GM23338 (cell line): ENCODE results near the gene ANGPTL2. TPM values are rescaled to one million over a fixed set of nuclear protein-coding genes. Genes with fewer than 3 reads are reported as not detected.

Experiments
- ATAC-seq: fragments of 200-7000 bp; cut with Tn5 transposase; 3 replicates; pipeline ENCODE4 v1.9.1; 2020
- DNase-seq: peaks from one replicate; pipeline ENCODE4 v3.0.0-alpha.2; 2015; ENCODE audit warnings: low spot score
- H2AFZ ChIP-seq: fragments of 200-600 bp; sonication (generic); 2 replicates; pipeline ENCODE4 v1.8.0; 2016; ENCODE audit warnings: antibody characterized with exemption, mild to moderate bottlenecking, moderate library complexity
- H3F3A ChIP-seq: fragments of 200-600 bp; sonication (generic); replicated peaks from 2 replicates; pipeline ENCODE4 v1.8.0; 2017; ENCODE audit warnings: antibody characterized with exemption, mixed run types, low read depth
- H3K27ac ChIP-seq: fragments of 200-600 bp; sonication (generic); 2 replicates; pipeline ENCODE4 v1.6.1; 2016; ENCODE audit warnings: low read depth
- H3K27me3 ChIP-seq: fragments of 200-600 bp; sonication (generic); 2 replicates; pipeline ENCODE4 v1.8.0; 2016; ENCODE audit warnings: mild to moderate bottlenecking, mixed run types, moderate library complexity; ENCODE audit not compliant: insufficient read depth
- H3K36me3 ChIP-seq: fragments of 200-600 bp; sonication (generic); 2 replicates; pipeline ENCODE4 v1.8.0; 2016; ENCODE audit warnings: mild to moderate bottlenecking; ENCODE audit not compliant: insufficient read depth
- H3K4me1 ChIP-seq: fragments of 200-600 bp; sonication (generic); 2 replicates; pipeline ENCODE4 v1.8.0; 2016; ENCODE audit warnings: mild to moderate bottlenecking, moderate library complexity; ENCODE audit not compliant: insufficient read depth
- H3K4me2 ChIP-seq: fragments of 200-600 bp; sonication (generic); 2 replicates; pipeline ENCODE4 v1.7.1; 2017; ENCODE audit warnings: mixed run types
- H3K4me3 ChIP-seq: fragments of 200-600 bp; sonication (generic); 2 replicates; pipeline ENCODE4 v1.6.1; 2016; ENCODE audit warnings: mixed run types
- H3K79me2 ChIP-seq: fragments of 200-600 bp; sonication (generic); replicated peaks from 2 replicates; pipeline ENCODE4 v1.8.0; 2017; ENCODE audit warnings: mild to moderate bottlenecking; ENCODE audit not compliant: insufficient read depth
- H3K9me2 ChIP-seq: fragments of 200-600 bp; sonication (generic); 2 replicates; pipeline ENCODE4 v1.8.0; 2017; ENCODE audit not compliant: insufficient read depth
- H4K20me1 ChIP-seq: fragments of 200-600 bp; sonication (generic); replicated peaks from 2 replicates; pipeline ENCODE4 v1.8.0; 2017; ENCODE audit warnings: mild to moderate bottlenecking; ENCODE audit not compliant: insufficient read depth
- H3K27ac Mint-ChIP-seq: 2 replicates; pipeline ENCODE4 v1.8.0; 2020; ENCODE audit warnings: inconsistent platforms, mild to moderate bottlenecking, moderate library complexity, mixed read lengths
- H3K27me3 Mint-ChIP-seq: 3 replicates; pipeline ENCODE4 v1.8.0; 2022; ENCODE audit warnings: low read depth, mild to moderate bottlenecking, moderate library complexity, mixed read lengths, inconsistent platforms; ENCODE audit not compliant: insufficient read depth, poor library complexity
- H3K36me3 Mint-ChIP-seq: 3 replicates; pipeline ENCODE4 v1.8.0; 2021; ENCODE audit warnings: low read depth, mild to moderate bottlenecking, inconsistent platforms, moderate library complexity, mixed read lengths
- H3K4me1 Mint-ChIP-seq: 3 replicates; pipeline ENCODE4 v1.8.0; 2020; ENCODE audit warnings: mild to moderate bottlenecking, inconsistent platforms, mixed read lengths
- H3K4me3 Mint-ChIP-seq: 3 replicates; pipeline ENCODE4 v1.8.0; 2021; ENCODE audit warnings: moderate library complexity, mild to moderate bottlenecking, inconsistent platforms, mixed read lengths
- H3K9me3 Mint-ChIP-seq: 3 replicates; pipeline ENCODE4 v1.8.0; 2020; ENCODE audit warnings: moderate library complexity, mild to moderate bottlenecking, inconsistent platforms, mixed read lengths
- CREB1 ChIP-seq: fragments of 250-450 bp; sonication (Bioruptor Pico); IDR thresholded peaks from 2 replicates; pipeline ENCODE4 v1.5.0; 2020; ENCODE audit warnings: low read depth, mild to moderate bottlenecking, moderate library complexity
- EZH2 ChIP-seq: fragments of 200-600 bp; sonication (generic); IDR thresholded peaks from one replicate; pipeline ENCODE4 v1.8.0; 2017; ENCODE audit warnings: antibody characterized with exemption, mild to moderate bottlenecking, low read depth; ENCODE audit not compliant: unreplicated experiment
- EZH2phosphoT487 ChIP-seq: fragments of 200-600 bp; sonication (generic); IDR thresholded peaks from one replicate; pipeline ENCODE4 v1.8.1; 2018; ENCODE audit warnings: antibody characterized with exemption; ENCODE audit not compliant: unreplicated experiment
- JUNB ChIP-seq: IDR thresholded peaks from one replicate; pipeline ENCODE4 v1.6.1; 2016; ENCODE audit warnings: antibody characterized with exemption; ENCODE audit not compliant: unreplicated experiment
- NANOG ChIP-seq: IDR thresholded peaks from 2 replicates; pipeline ENCODE4 v1.6.1; 2016; ENCODE audit warnings: antibody characterized with exemption, borderline replicate concordance
- POLR2AphosphoS5 ChIP-seq: IDR thresholded peaks from 2 replicates; pipeline ENCODE4 v1.6.1; 2016; ENCODE audit warnings: antibody characterized with exemption, low read depth
- STAT1 ChIP-seq: IDR thresholded peaks from one replicate; pipeline ENCODE4 v1.6.1; 2016; ENCODE audit warnings: antibody characterized with exemption; ENCODE audit not compliant: unreplicated experiment
- ZNF114 ChIP-seq: fragments of 250-450 bp; sonication (Bioruptor Pico); IDR thresholded peaks from 2 replicates; pipeline ENCODE4 v1.5.0; 2020; ENCODE audit warnings: mild to moderate bottlenecking, moderate library complexity
- ZNF331 ChIP-seq: fragments of 250-450 bp; sonication (Bioruptor Pico); IDR thresholded peaks from 2 replicates; pipeline ENCODE4 v1.5.0; 2020; ENCODE audit warnings: low read depth, mild to moderate bottlenecking, moderate library complexity
- polyA plus RNA-seq: library from polyadenylated mRNA; unstranded; fragments of >200 nt; fragmentation: Nextera tagmentation; extraction: Ambion mirVana; gene quantifications from 2 replicates; pipeline ENCODE4 v1.2.1, GENCODE V29; 2016
- total RNA-seq: library from RNA; depleted of rRNA; stranded (reverse); fragments of >200 nt; shearing (Covaris generic); gene quantifications from 2 replicates; pipeline ENCODE4 v1.2.3, GENCODE V29; 2014
- TF ChIP-seq, protein P1 (sequence below), 2 experiments: fragments of 200-600 bp in 1 of 2; sonication (generic) in 1 of 2; conservative IDR thresholded peaks; 2 replicates each; pipeline versions ENCODE4 v1.5.1 to v1.6.1; 2016 to 2017; ENCODE audit warnings: antibody characterized with exemption in 2 of 2, low read depth in 2 of 2, mild to moderate bottlenecking in 2 of 2, moderate library complexity in 1 of 2
- TF ChIP-seq, protein P2 (sequence below): IDR thresholded peaks from 2 replicates; pipeline ENCODE4 v1.6.1; 2016; ENCODE audit warnings: antibody characterized with exemption
- TF ChIP-seq, protein P3 (sequence below): IDR thresholded peaks from one replicate; pipeline ENCODE4 v1.6.1; 2018; ENCODE audit warnings: antibody characterized with exemption; ENCODE audit not compliant: unreplicated experiment
- TF ChIP-seq, protein P4 (sequence below): fragments of 250-450 bp; sonication (Bioruptor Pico); IDR thresholded peaks from 2 replicates; pipeline ENCODE4 v1.5.0; 2020; ENCODE audit warnings: mild to moderate bottlenecking, moderate library complexity

Gene ANGPTL2
- total and polyA plus RNA-seq, 2 experiments from 2014 or later, result 2.9 to 5.2 TPM

DNA sequence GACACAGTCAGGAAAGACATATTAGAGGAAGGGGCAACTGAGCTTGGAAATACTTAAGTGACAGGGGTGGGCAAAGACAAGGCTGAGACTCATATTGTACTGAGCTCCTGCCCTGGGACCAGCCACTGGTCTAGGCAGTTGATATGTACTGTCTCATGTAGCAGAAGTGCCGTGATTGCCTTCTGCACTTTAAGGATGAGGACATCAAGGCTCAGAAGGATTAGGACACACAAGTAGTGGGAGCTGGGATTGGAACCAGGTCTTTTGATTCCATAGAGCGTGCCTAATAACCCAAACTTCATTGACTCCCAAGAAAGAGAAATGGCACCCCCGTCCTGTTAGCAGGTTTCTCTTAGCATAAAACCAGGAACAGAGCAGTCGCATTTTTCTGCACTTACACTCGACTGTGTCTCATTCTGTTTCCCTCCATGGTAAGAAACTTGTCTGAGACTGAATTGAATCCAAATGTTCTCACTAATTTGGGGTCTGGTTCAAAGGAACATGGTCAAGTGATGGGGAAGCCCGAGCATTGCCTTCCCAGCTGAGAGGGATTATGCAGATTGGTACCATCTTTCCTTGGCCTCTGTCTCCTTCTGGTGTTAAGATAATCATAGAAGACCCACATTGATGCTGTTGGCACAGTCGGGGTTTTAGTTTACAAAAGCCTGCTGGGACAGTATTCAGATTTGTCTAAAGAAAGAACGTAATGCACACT is 70.4 kb downstream of the ANGPTL2 start:
- no peak for ATAC-seq

More for the DNA sequence above, 70.4 kb downstream of the ANGPTL2 start:
- H2AFZ ChIP-seq, result no peak overlapping the region
- H3K79me2 ChIP-seq, result no peaks in the 10 kb centered on the region
- 0 out of 2 replicates have a peak, but pooled peaks cover 4% of the 10 kb centered on the region for H4K20me1 ChIP-seq
- H3K4me1 Mint-ChIP-seq, result no peaks in the 10 kb centered on the region
- TF ChIP-seq, protein P1, sequence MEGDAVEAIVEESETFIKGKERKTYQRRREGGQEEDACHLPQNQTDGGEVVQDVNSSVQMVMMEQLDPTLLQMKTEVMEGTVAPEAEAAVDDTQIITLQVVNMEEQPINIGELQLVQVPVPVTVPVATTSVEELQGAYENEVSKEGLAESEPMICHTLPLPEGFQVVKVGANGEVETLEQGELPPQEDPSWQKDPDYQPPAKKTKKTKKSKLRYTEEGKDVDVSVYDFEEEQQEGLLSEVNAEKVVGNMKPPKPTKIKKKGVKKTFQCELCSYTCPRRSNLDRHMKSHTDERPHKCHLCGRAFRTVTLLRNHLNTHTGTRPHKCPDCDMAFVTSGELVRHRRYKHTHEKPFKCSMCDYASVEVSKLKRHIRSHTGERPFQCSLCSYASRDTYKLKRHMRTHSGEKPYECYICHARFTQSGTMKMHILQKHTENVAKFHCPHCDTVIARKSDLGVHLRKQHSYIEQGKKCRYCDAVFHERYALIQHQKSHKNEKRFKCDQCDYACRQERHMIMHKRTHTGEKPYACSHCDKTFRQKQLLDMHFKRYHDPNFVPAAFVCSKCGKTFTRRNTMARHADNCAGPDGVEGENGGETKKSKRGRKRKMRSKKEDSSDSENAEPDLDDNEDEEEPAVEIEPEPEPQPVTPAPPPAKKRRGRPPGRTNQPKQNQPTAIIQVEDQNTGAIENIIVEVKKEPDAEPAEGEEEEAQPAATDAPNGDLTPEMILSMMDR (conservative IDR thresholded peaks at IDR 0.05; ENCODE audit: low read depth in 2 of 2), result no peak
- TF ChIP-seq JUNB (no peak), ZNF114 (CRISPR knock-in tag) (no peak), EZH2phosphoT487 (no peak), POLR2AphosphoS5 (no peak), EZH2 (no peak), NANOG (no peak), STAT1 (no peak), ZNF331 (CRISPR knock-in tag) (no peak), CREB1 (CRISPR knock-in tag) (no peak)
- TF ChIP-seq, protein P2, sequence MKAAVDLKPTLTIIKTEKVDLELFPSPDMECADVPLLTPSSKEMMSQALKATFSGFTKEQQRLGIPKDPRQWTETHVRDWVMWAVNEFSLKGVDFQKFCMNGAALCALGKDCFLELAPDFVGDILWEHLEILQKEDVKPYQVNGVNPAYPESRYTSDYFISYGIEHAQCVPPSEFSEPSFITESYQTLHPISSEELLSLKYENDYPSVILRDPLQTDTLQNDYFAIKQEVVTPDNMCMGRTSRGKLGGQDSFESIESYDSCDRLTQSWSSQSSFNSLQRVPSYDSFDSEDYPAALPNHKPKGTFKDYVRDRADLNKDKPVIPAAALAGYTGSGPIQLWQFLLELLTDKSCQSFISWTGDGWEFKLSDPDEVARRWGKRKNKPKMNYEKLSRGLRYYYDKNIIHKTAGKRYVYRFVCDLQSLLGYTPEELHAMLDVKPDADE, result no peak
- TF ChIP-seq, protein P3, sequence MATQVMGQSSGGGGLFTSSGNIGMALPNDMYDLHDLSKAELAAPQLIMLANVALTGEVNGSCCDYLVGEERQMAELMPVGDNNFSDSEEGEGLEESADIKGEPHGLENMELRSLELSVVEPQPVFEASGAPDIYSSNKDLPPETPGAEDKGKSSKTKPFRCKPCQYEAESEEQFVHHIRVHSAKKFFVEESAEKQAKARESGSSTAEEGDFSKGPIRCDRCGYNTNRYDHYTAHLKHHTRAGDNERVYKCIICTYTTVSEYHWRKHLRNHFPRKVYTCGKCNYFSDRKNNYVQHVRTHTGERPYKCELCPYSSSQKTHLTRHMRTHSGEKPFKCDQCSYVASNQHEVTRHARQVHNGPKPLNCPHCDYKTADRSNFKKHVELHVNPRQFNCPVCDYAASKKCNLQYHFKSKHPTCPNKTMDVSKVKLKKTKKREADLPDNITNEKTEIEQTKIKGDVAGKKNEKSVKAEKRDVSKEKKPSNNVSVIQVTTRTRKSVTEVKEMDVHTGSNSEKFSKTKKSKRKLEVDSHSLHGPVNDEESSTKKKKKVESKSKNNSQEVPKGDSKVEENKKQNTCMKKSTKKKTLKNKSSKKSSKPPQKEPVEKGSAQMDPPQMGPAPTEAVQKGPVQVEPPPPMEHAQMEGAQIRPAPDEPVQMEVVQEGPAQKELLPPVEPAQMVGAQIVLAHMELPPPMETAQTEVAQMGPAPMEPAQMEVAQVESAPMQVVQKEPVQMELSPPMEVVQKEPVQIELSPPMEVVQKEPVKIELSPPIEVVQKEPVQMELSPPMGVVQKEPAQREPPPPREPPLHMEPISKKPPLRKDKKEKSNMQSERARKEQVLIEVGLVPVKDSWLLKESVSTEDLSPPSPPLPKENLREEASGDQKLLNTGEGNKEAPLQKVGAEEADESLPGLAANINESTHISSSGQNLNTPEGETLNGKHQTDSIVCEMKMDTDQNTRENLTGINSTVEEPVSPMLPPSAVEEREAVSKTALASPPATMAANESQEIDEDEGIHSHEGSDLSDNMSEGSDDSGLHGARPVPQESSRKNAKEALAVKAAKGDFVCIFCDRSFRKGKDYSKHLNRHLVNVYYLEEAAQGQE, result no peak
- TF ChIP-seq, protein P4, sequence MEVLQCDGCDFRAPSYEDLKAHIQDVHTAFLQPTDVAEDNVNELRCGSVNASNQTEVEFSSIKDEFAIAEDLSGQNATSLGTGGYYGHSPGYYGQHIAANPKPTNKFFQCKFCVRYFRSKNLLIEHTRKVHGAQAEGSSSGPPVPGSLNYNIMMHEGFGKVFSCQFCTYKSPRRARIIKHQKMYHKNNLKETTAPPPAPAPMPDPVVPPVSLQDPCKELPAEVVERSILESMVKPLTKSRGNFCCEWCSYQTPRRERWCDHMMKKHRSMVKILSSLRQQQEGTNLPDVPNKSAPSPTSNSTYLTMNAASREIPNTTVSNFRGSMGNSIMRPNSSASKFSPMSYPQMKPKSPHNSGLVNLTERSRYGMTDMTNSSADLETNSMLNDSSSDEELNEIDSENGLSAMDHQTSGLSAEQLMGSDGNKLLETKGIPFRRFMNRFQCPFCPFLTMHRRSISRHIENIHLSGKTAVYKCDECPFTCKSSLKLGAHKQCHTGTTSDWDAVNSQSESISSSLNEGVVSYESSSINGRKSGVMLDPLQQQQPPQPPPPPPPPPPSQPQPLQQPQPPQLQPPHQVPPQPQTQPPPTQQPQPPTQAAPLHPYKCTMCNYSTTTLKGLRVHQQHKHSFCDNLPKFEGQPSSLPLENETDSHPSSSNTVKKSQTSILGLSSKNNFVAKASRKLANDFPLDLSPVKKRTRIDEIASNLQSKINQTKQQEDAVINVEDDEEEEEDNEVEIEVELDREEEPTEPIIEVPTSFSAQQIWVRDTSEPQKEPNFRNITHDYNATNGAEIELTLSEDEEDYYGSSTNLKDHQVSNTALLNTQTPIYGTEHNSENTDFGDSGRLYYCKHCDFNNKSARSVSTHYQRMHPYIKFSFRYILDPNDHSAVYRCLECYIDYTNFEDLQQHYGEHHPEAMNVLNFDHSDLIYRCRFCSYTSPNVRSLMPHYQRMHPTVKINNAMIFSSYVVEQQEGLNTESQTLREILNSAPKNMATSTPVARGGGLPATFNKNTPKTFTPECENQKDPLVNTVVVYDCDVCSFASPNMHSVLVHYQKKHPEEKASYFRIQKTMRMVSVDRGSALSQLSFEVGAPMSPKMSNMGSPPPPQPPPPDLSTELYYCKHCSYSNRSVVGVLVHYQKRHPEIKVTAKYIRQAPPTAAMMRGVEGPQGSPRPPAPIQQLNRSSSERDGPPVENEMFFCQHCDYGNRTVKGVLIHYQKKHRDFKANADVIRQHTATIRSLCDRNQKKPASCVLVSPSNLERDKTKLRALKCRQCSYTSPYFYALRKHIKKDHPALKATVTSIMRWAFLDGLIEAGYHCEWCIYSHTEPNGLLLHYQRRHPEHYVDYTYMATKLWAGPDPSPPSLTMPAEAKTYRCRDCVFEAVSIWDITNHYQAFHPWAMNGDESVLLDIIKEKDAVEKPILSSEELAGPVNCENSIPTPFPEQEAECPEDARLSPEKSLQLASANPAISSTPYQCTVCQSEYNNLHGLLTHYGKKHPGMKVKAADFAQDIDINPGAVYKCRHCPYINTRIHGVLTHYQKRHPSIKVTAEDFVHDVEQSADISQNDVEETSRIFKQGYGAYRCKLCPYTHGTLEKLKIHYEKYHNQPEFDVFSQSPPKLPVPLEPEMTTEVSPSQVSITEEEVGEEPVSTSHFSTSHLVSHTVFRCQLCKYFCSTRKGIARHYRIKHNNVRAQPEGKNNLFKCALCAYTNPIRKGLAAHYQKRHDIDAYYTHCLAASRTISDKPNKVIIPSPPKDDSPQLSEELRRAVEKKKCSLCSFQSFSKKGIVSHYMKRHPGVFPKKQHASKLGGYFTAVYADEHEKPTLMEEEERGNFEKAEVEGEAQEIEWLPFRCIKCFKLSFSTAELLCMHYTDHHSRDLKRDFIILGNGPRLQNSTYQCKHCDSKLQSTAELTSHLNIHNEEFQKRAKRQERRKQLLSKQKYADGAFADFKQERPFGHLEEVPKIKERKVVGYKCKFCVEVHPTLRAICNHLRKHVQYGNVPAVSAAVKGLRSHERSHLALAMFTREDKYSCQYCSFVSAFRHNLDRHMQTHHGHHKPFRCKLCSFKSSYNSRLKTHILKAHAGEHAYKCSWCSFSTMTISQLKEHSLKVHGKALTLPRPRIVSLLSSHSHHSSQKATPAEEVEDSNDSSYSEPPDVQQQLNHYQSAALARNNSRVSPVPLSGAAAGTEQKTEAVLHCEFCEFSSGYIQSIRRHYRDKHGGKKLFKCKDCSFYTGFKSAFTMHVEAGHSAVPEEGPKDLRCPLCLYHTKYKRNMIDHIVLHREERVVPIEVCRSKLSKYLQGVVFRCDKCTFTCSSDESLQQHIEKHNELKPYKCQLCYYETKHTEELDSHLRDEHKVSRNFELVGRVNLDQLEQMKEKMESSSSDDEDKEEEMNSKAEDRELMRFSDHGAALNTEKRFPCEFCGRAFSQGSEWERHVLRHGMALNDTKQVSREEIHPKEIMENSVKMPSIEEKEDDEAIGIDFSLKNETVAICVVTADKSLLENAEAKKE (CRISPR knock-in tag), result no peak
- H3K9me3 Mint-ChIP-seq, result no peaks in the 10 kb centered on the region
- no peaks in the 10 kb centered on the region for H3K9me2 ChIP-seq
- no peaks in the 10 kb centered on the region for H3K4me1 ChIP-seq
- H3K4me3 ChIP-seq, result no peak overlapping the region
- H3K27ac ChIP-seq, result no peak overlapping the region
- no peaks in the 10 kb centered on the region for H3K27me3 ChIP-seq
- peaks cover 6% of the 10 kb centered on the region for H3K27me3 Mint-ChIP-seq
- no peaks in the 10 kb centered on the region for H3F3A ChIP-seq
- H3K27ac Mint-ChIP-seq, result no peak overlapping the region; the same call in 1 of the 2 replicates
- H3K36me3 Mint-ChIP-seq, result no peaks in the 10 kb centered on the region; the same call in 2 of the 3 replicates
- no peak overlapping the region for H3K4me3 Mint-ChIP-seq
- no peak for DNase-seq
- H3K4me2 ChIP-seq, result no peak overlapping the region
- H3K36me3 ChIP-seq, result no peaks in the 10 kb centered on the region
